ENCODE data around the gene PRXL2B. TPM values are rescaled to one million over a fixed set of nuclear protein-coding genes. Genes with fewer than 3 reads are reported as not detected.

PRXL2B gene
- total RNA-seq, 2 experiments from 2014 or later: 42.2 to 43.2 TPM

GRCh38 chr1:2556678-2557481 lies 29.7 kb upstream of the PRXL2B start:
- Mint-ChIP-seq H3K9me3 (no peaks in the 10 kb centered on the region), H3K4me3 (peak overlapping the region; percentile 96), H3K4me1 (peaks cover 22% of the 10 kb centered on the region), H3K27ac (peak overlapping the region; percentile 99), H3K27me3 (no peaks in the 10 kb centered on the region), H3K36me3 (peaks cover 10% of the 10 kb centered on the region)
- peak; percentile 52 for DNase-seq

GRCh38 chr1:2557482-2558400 lies 28.8 kb upstream of the PRXL2B start:
- Mint-ChIP-seq H3K9me3 (no peaks in the 10 kb centered on the region), H3K27me3 (no peaks in the 10 kb centered on the region), H3K36me3 (peaks cover 10% of the 10 kb centered on the region), H3K4me1 (peaks cover 22% of the 10 kb centered on the region), H3K4me3 (peak overlapping the region; percentile 96), H3K27ac (peak overlapping the region; percentile 99)
- DNase-seq: no peak

- H3K27ac Mint-ChIP-seq: peak overlapping the region; percentile 56
- H3K36me3 Mint-ChIP-seq: peaks cover 10% of the 10 kb centered on the region
- no peak for DNase-seq
- H3K9me3 Mint-ChIP-seq: no peaks in the 10 kb centered on the region
- peaks cover 24% of the 10 kb centered on the region for H3K4me1 Mint-ChIP-seq
- no peaks in the 10 kb centered on the region for H3K27me3 Mint-ChIP-seq
- peak overlapping the region; percentile 96 for H3K4me3 Mint-ChIP-seq
Observed at GRCh38 chr1:2558420-2558819, 28.2 kb upstream of the PRXL2B start.

- no peaks in the 10 kb centered on the region for H3K27me3 Mint-ChIP-seq
- H3K36me3 Mint-ChIP-seq: peaks cover 10% of the 10 kb centered on the region
- H3K4me1 Mint-ChIP-seq: peaks cover 24% of the 10 kb centered on the region
- peak overlapping the region; percentile 56 for H3K27ac Mint-ChIP-seq
- H3K4me3 Mint-ChIP-seq: no peak overlapping the region
- DNase-seq: no peak
- no peaks in the 10 kb centered on the region for H3K9me3 Mint-ChIP-seq
Observed at GRCh38 chr1:2558861-2559260, 27.7 kb upstream of the PRXL2B start.

GRCh38 chr1:2559509-2560298 lies 26.9 kb upstream of the PRXL2B start:
- H3K9me3 Mint-ChIP-seq: no peaks in the 10 kb centered on the region
- H3K4me1 Mint-ChIP-seq: peaks cover 21% of the 10 kb centered on the region
- peaks cover 10% of the 10 kb centered on the region for H3K36me3 Mint-ChIP-seq
- H3K27ac Mint-ChIP-seq: no peak overlapping the region
- no peaks in the 10 kb centered on the region for H3K27me3 Mint-ChIP-seq
- no peak overlapping the region for H3K4me3 Mint-ChIP-seq
- no peak for DNase-seq

GRCh38 chr1:2560299-2561073 lies 26.1 kb upstream of the PRXL2B start:
- Mint-ChIP-seq H3K27me3 (no peaks in the 10 kb centered on the region), H3K4me3 (no peak overlapping the region), H3K4me1 (peaks cover 16% of the 10 kb centered on the region), H3K27ac (no peak overlapping the region), H3K9me3 (no peaks in the 10 kb centered on the region), H3K36me3 (peaks cover 10% of the 10 kb centered on the region)
- DNase-seq: no peak

GRCh38 chr1:2561446-2561845 lies 25.1 kb upstream of the PRXL2B start:
- no peak for DNase-seq
- H3K27ac Mint-ChIP-seq: no peak overlapping the region
- no peak overlapping the region for H3K4me3 Mint-ChIP-seq
- peaks cover 13% of the 10 kb centered on the region for H3K4me1 Mint-ChIP-seq
- H3K36me3 Mint-ChIP-seq: peaks cover 10% of the 10 kb centered on the region
- H3K9me3 Mint-ChIP-seq: no peaks in the 10 kb centered on the region
- no peaks in the 10 kb centered on the region for H3K27me3 Mint-ChIP-seq

GRCh38 chr1:2561898-2562895 lies 24.4 kb upstream of the PRXL2B start:
- H3K4me1 Mint-ChIP-seq: peaks cover 11% of the 10 kb centered on the region
- no peak overlapping the region for H3K27ac Mint-ChIP-seq
- no peak for DNase-seq
- H3K4me3 Mint-ChIP-seq: no peak overlapping the region
- peaks cover 8% of the 10 kb centered on the region for H3K36me3 Mint-ChIP-seq
- H3K9me3 Mint-ChIP-seq: no peaks in the 10 kb centered on the region
- H3K27me3 Mint-ChIP-seq: no peaks in the 10 kb centered on the region

GRCh38 chr1:2563205-2563604 lies 23.4 kb upstream of the PRXL2B start:
- DNase-seq: no peak
- Mint-ChIP-seq H3K36me3 (peaks cover 6% of the 10 kb centered on the region), H3K4me3 (no peak overlapping the region), H3K27ac (peak overlapping the region; percentile 51), H3K4me1 (peaks cover 7% of the 10 kb centered on the region), H3K27me3 (no peaks in the 10 kb centered on the region), H3K9me3 (no peaks in the 10 kb centered on the region)

- no peak for DNase-seq
- H3K36me3 Mint-ChIP-seq: peaks cover 3% of the 10 kb centered on the region
- H3K27ac Mint-ChIP-seq: peak overlapping the region; percentile 51
- H3K4me1 Mint-ChIP-seq: peaks cover 2% of the 10 kb centered on the region
- no peaks in the 10 kb centered on the region for H3K27me3 Mint-ChIP-seq
- H3K9me3 Mint-ChIP-seq: no peaks in the 10 kb centered on the region
- H3K4me3 Mint-ChIP-seq: no peak overlapping the region
Observed at GRCh38 chr1:2564006-2564814, 22.4 kb upstream of the PRXL2B start.

- H3K9me3 Mint-ChIP-seq: no peaks in the 10 kb centered on the region
- no peaks in the 10 kb centered on the region for H3K27me3 Mint-ChIP-seq
Observed at GRCh38 chr1:2564815-2565374, 21.7 kb upstream of the PRXL2B start.

More at GRCh38 chr1:2564815-2565374, 21.7 kb upstream of the PRXL2B start:
- Mint-ChIP-seq H3K4me3 (no peak overlapping the region), H3K27ac (no peak overlapping the region), H3K36me3 (peaks cover 3% of the 10 kb centered on the region), H3K4me1 (peaks cover 2% of the 10 kb centered on the region)
- no peak for DNase-seq
